SH-SY5Y (cell line): ENCODE data around the gene CLIC3.

Experiments used
- GATA2 ChIP-seq: IDR thresholded peaks from 2 replicates; pipeline ENCODE4 v1.6.1; 2011; ENCODE audit warnings: mild to moderate bottlenecking, low read depth, low read length
- GATA3 ChIP-seq: IDR thresholded peaks from 2 replicates; pipeline ENCODE4 v1.6.1; 2011; ENCODE audit warnings: low read depth, mild to moderate bottlenecking, low read length, moderate library complexity

- TF ChIP-seq GATA2: no peak
- TF ChIP-seq GATA3: no peak
Measured at GRCh38 chr9:137002646-137003041, 6.3 kb upstream of the CLIC3 start.
